Transverse colon (tissue), 4 donors: ENCODE data around the gene CHCHD6.

ENCODE experiments used
- CTCF ChIP-seq, 5 experiments: fragments of 200-600 bp in 3 of 5; fragments of 450-650 bp in 2 of 5; sonication (generic) in 3 of 5; IDR thresholded peaks; 1 replicate in 2 of 5; 2 replicates in 3 of 5; pipeline ENCODE4 v1.5.1; 2016 to 2017; ENCODE audit warnings: antibody characterized with exemption in 5 of 5, inconsistent platforms in 3 of 5, mild to moderate bottlenecking in 2 of 5, moderate library complexity in 1 of 5
- EP300 ChIP-seq: sonication (generic); formaldehyde crosslinking; IDR thresholded peaks from one replicate; pipeline ENCODE4 v1.6.1; 2017; ENCODE audit warnings: antibody characterized with exemption, low read depth
- POLR2A ChIP-seq: fragments of 450-650 bp; IDR thresholded peaks from one replicate; pipeline ENCODE4 v1.6.1; 2016; ENCODE audit warnings: antibody characterized with exemption, mild to moderate bottlenecking, moderate library complexity
- POLR2AphosphoS5 ChIP-seq, 3 donors: sonication (generic); formaldehyde crosslinking; IDR thresholded peaks; one replicate each; pipeline ENCODE4 v1.6.1; 2016; ENCODE audit warnings: antibody characterized with exemption in 3 of 3

GRCh38 chr3:126995926-126996512 is 292.0 kb downstream of the CHCHD6 start:
- TF ChIP-seq CTCF (IDR thresholded peaks at IDR 0.05), result no peak
- no peak for TF ChIP-seq POLR2A
- TF ChIP-seq POLR2AphosphoS5 (IDR thresholded peaks at IDR 0.05), result no peak
- no peak for TF ChIP-seq EP300
